HG02759 (cell line): ENCODE data around the gene FYN.
"Not testable (repeated sequence)": the region's sequence is repeated elsewhere in the genome, so short reads cannot be mapped to it uniquely, and the experiment has no call there.

Experiments
- ATAC-seq: cut with Tn5 transposase; IDR thresholded peaks from one replicate; pipeline ENCODE4 v1.9.1; 2021; ENCODE audit warnings: mild to moderate bottlenecking, moderate library complexity; ENCODE audit not compliant: unreplicated experiment

Gene FYN

GRCh38 chr6:111688331-111688730 lies 184.9 kb downstream of the FYN start:
- no peak for ATAC-seq

- ATAC-seq: no peak
Measured at GRCh38 chr6:111687652-111688051, 185.6 kb downstream of the FYN start.

- ATAC-seq: no peak
Measured at GRCh38 chr6:111686932-111687266, 186.4 kb downstream of the FYN start.

- ATAC-seq: no peak
Measured at GRCh38 chr6:111686249-111686931, 186.9 kb downstream of the FYN start.

GRCh38 chr6:111685526-111685925 lies 187.7 kb downstream of the FYN start:
- no peak for ATAC-seq

- no peak for ATAC-seq
Measured at GRCh38 chr6:111685058-111685457, 188.2 kb downstream of the FYN start.

- ATAC-seq: no peak
Measured at GRCh38 chr6:111683749-111684267, 189.4 kb downstream of the FYN start.

- no peak for ATAC-seq
Measured at GRCh38 chr6:111683157-111683556, 190.1 kb downstream of the FYN start.

GRCh38 chr6:111681860-111682259 lies 191.4 kb downstream of the FYN start:
- ATAC-seq: no peak

- ATAC-seq: not testable (repeated sequence)
Measured at GRCh38 chr6:111680811-111681609, 192.2 kb downstream of the FYN start.

GRCh38 chr6:111680015-111680712 lies 193.1 kb downstream of the FYN start:
- no peak for ATAC-seq

GRCh38 chr6:111679126-111679858 lies 194.0 kb downstream of the FYN start:
- ATAC-seq: no peak

GRCh38 chr6:111677249-111677990 lies 195.8 kb downstream of the FYN start:
- ATAC-seq: no peak

GRCh38 chr6:111676383-111676782 lies 196.9 kb downstream of the FYN start:
- no peak for ATAC-seq

- no peak for ATAC-seq
Measured at GRCh38 chr6:111674883-111675282, 198.4 kb downstream of the FYN start.

- no peak for ATAC-seq
Measured at GRCh38 chr6:111674413-111674812, 198.8 kb downstream of the FYN start.

- no peak for ATAC-seq
Measured at GRCh38 chr6:111673937-111674336, 199.3 kb downstream of the FYN start.

- no peak for ATAC-seq
Measured at GRCh38 chr6:111673532-111673931, 199.7 kb downstream of the FYN start.

- ATAC-seq: no peak
Measured at GRCh38 chr6:111672761-111673450, 200.3 kb downstream of the FYN start.

- ATAC-seq: no peak
Measured at GRCh38 chr6:111669326-111669725, 203.9 kb downstream of the FYN start.
